B cell (primary cell): ENCODE results near the gene ZFP3. TPM values are rescaled to one million over a fixed set of nuclear protein-coding genes. Genes with fewer than 3 reads are reported as not detected.
"Not testable (repeated sequence)": the region's sequence is repeated elsewhere in the genome, so short reads cannot be mapped to it uniquely, and the experiment has no call there.

Experiments
- ATAC-seq: fragments of 200-7000 bp; cut with Tn5 transposase; one replicate; pipeline ENCODE4 v1.10.0; 2021; ENCODE audit warnings: low read depth, mild to moderate bottlenecking, moderate number of reproducible peaks, moderate library complexity
- CTCF ChIA-PET: fragments of 350-600 bp; sonication (Branson Sonifier 250); formaldehyde crosslinking; loops from one replicate; lab custom pipeline; 2021; ENCODE audit warnings: antibody characterized with exemption, inconsistent platforms; lab: Charles Lee
- POLR2A ChIA-PET: fragments of 350-600 bp; sonication (Branson Sonifier 250); formaldehyde crosslinking; loops from one replicate; lab custom pipeline; 2021; ENCODE audit warnings: antibody characterized with exemption; lab: Charles Lee
- DNase-seq: peaks from one replicate; pipeline ENCODE4 v3.0.0; 2013
- H2AFZ ChIP-seq: 2 replicates; pipeline ENCODE4 v1.6.1; 2012; ENCODE audit warnings: mild to moderate bottlenecking, low read depth, low read length; ENCODE audit not compliant: insufficient read depth, poor library complexity, severe bottlenecking
- H3K27ac ChIP-seq, 2 donors: 1 replicate in 1 of 2; 2 replicates in 1 of 2; pipeline ENCODE4 v1.5.1; 2012 to 2013; ENCODE audit warnings: low read length in 2 of 2, mild to moderate bottlenecking in 2 of 2, moderate library complexity in 1 of 2
- H3K27me3 ChIP-seq, 4 experiments: fragments of 200-600 bp in 1 of 4; sonication (generic) in 1 of 4; replicated peaks in 1 of 4; 1 replicate in 2 of 4; 2 replicates in 2 of 4; pipeline versions ENCODE4 v1.6.1 to v1.7.0; 2013 to 2016; ENCODE audit warnings: low read length in 3 of 4, mild to moderate bottlenecking in 2 of 4, mixed read lengths in 1 of 4, moderate library complexity in 1 of 4; ENCODE audit not compliant: insufficient read depth in 4 of 4, control insufficient read depth in 3 of 4; ENCODE audit errors: control extremely low read depth in 1 of 4
- H3K36me3 ChIP-seq, 2 experiments: replicated peaks in 1 of 2; 1 replicate in 1 of 2; 2 replicates in 1 of 2; pipeline versions ENCODE4 v1.6.1 to v1.7.1; 2013; ENCODE audit warnings: low read length in 1 of 2; ENCODE audit not compliant: insufficient read depth in 2 of 2, control insufficient read depth in 1 of 2; ENCODE audit errors: control extremely low read depth in 1 of 2, extremely low read depth in 1 of 2
- H3K4me1 ChIP-seq, 2 donors: fragments of 200-600 bp in 1 of 2; sonication (generic) in 1 of 2; 1 replicate in 1 of 2; 2 replicates in 1 of 2; pipeline versions ENCODE4 v1.5.1 to v1.6.1; 2013 to 2017; ENCODE audit warnings: low read length in 2 of 2; ENCODE audit not compliant: control insufficient read depth in 2 of 2, insufficient read depth in 2 of 2
- H3K4me2 ChIP-seq: replicated peaks from 2 replicates; pipeline ENCODE3; 2012; ENCODE audit warnings: mild to moderate bottlenecking, low read depth, low read length; ENCODE audit not compliant: poor library complexity, severe bottlenecking
- H3K4me3 ChIP-seq, 5 experiments: fragments of 200-600 bp in 1 of 5; sonication (generic) in 1 of 5; 1 replicate in 3 of 5; 2 replicates in 2 of 5; pipeline versions ENCODE4 v1.5.1 to v1.7.0; 2011 to 2016; ENCODE audit warnings: low read length in 4 of 5, mild to moderate bottlenecking in 4 of 5, low read depth in 2 of 5, control low read depth in 1 of 5, moderate library complexity in 1 of 5; ENCODE audit not compliant: insufficient read depth in 1 of 5; ENCODE audit errors: control extremely low read depth in 1 of 5, extremely low read depth in 1 of 5
- H3K79me2 ChIP-seq: fragments of 200-600 bp; sonication (generic); one replicate; pipeline ENCODE4 v1.6.0; 2016; ENCODE audit warnings: low read length; ENCODE audit not compliant: control insufficient read depth, insufficient read depth
- H3K9ac ChIP-seq: fragments of 200-600 bp; sonication (generic); 2 replicates; pipeline ENCODE4 v1.6.1; 2017; ENCODE audit warnings: mild to moderate bottlenecking, low read length, moderate library complexity
- H3K9me3 ChIP-seq, 3 donors: one replicate each; pipeline versions ENCODE4 v1.6.1 to v1.7.1; 2013; ENCODE audit warnings: low read length in 2 of 3; ENCODE audit not compliant: control insufficient read depth in 2 of 3, insufficient read depth in 1 of 3; ENCODE audit errors: control extremely low read depth in 1 of 3
- H4K20me1 ChIP-seq: 2 replicates; pipeline ENCODE4 v1.6.0; 2012; ENCODE audit warnings: mild to moderate bottlenecking, low read length; ENCODE audit not compliant: insufficient read depth, control insufficient read depth, poor library complexity, severe bottlenecking
- H3K27ac Mint-ChIP-seq: one replicate; pipeline ENCODE4 v1.8.0; 2021; ENCODE audit warnings: mixed read lengths
- H3K27me3 Mint-ChIP-seq: one replicate; pipeline ENCODE4 v1.8.0; 2021; ENCODE audit warnings: mixed read lengths
- H3K4me1 Mint-ChIP-seq: one replicate; pipeline ENCODE4 v1.8.0; 2021; ENCODE audit warnings: mixed read lengths
- H3K4me3 Mint-ChIP-seq: one replicate; pipeline ENCODE4 v1.8.0; 2021; ENCODE audit warnings: mixed read lengths
- H3K9me3 Mint-ChIP-seq: one replicate; pipeline ENCODE4 v1.8.0; 2022; ENCODE audit warnings: mixed read lengths; ENCODE audit not compliant: insufficient read depth
- EZH2 ChIP-seq: IDR thresholded peaks from 2 replicates; pipeline ENCODE4 v1.6.1; 2012; ENCODE audit warnings: borderline replicate concordance, low read depth, mild to moderate bottlenecking, moderate library complexity, low read length; ENCODE audit not compliant: insufficient read depth, poor library complexity, severe bottlenecking
- WGBS: methylation state at CpG from one replicate; pipeline ENCODE4 v1.1.5; 2013; ENCODE audit warnings: missing lambda C conversion rate; ENCODE audit not compliant: insufficient coverage; 5-methylcytosine and 5-hydroxymethylcytosine counted together
- intact Hi-C: fragments of 100-400 bp; cut with micrococcal nuclease; formaldehyde crosslinking; loops from one replicate; pipeline ENCODE4 v1.10.0; 2022
- polyA plus RNA-seq: library from polyadenylated mRNA; depleted of rRNA; stranded (reverse); fragments of >200 nt; gene quantifications from 2 replicates; pipeline ENCODE4 v1.2.3, GENCODE V29; 2012
- total RNA-seq, 2 donors: library from RNA; stranded (reverse); fragments of 120-200 nt in 1 of 2; gene quantifications; 1 replicate in 1 of 2; 2 replicates in 1 of 2; pipeline versions ENCODE4 v1.2.3 to v1.2.4, GENCODE V29; 2013 to 2022
- TF ChIP-seq, protein P1 (sequence below): fragments of 200-600 bp; IDR thresholded peaks from one replicate; pipeline ENCODE4 v1.8.0; 2022; ENCODE audit warnings: antibody characterized with exemption, mild to moderate bottlenecking

The ZFP3 gene
- total and polyA plus RNA-seq, 2 donors (not counting 1 experiment from before 2014, with no cell fraction given) = 5.1 to 15.8 TPM

DNA sequence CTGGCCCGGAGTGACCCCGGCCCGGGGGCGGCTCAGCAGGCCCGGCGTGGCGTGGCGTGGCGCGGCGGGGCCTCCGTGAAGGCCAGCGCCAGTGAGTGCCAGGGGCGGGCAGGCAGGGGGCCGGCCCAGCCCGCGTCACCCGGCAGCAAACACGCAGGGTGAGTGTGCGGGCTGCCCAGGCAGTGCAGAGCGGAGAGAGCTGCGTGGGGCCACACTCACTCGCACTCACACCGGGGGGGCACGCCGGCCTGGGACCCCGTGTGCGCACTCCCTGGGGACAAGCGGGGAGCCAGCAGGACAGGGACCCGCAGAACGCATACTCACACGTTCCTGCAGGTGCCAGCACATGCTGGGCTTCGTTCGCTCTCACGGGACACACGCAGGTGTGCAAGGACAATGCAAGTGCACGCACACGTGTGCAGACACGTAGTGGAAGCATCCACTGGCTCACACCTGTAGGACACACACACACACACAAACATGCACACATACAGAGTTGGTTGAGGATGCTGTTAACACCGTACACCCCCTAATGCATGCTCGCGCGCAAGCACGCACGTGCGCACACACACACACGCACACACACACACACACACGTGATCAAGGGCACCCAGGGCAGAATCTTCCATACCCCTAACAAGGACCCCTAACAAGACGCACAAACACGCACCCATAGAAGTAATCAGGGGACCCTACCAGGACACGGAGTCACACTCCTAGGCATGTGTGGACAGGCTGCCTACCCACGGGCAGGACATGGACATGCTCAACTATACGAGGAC is 45.3 kb downstream of the ZFP3 start:
- Histone ChIP-seq H3K36me3 (no peaks in the 10 kb centered on the region), H3K4me3 (peak overlapping the region in 2 of 5 experiments; percentile 45 to 54), H3K9ac (no peak overlapping the region), H4K20me1 (no peaks in the 10 kb centered on the region), H3K27ac (no peak overlapping the region), H3K27me3 (peaks cover 0 to 14% (median 6%) of the 10 kb centered on the region in 4 experiments), H3K9me3 (peaks cover 0 to 12% (median 0%) of the 10 kb centered on the region in 3 donors), H3K4me1 (peaks cover 7 to 10% of the 10 kb centered on the region in 2 donors), H3K79me2 (no peaks in the 10 kb centered on the region), H2AFZ (no peak overlapping the region), H3K4me2 (peak overlapping the region; percentile 85)
- ChIA-PET CTCF (no interaction called here), POLR2A (no interaction called here)
- DNase-seq = no peak
- peaks cover 38% of the 10 kb centered on the region for H3K27me3 Mint-ChIP-seq
- peak overlapping the region; percentile 48 for H3K4me3 Mint-ChIP-seq
- H3K4me1 Mint-ChIP-seq = peaks cover 11% of the 10 kb centered on the region
- no peak for ATAC-seq
- TF ChIP-seq, protein P1, sequence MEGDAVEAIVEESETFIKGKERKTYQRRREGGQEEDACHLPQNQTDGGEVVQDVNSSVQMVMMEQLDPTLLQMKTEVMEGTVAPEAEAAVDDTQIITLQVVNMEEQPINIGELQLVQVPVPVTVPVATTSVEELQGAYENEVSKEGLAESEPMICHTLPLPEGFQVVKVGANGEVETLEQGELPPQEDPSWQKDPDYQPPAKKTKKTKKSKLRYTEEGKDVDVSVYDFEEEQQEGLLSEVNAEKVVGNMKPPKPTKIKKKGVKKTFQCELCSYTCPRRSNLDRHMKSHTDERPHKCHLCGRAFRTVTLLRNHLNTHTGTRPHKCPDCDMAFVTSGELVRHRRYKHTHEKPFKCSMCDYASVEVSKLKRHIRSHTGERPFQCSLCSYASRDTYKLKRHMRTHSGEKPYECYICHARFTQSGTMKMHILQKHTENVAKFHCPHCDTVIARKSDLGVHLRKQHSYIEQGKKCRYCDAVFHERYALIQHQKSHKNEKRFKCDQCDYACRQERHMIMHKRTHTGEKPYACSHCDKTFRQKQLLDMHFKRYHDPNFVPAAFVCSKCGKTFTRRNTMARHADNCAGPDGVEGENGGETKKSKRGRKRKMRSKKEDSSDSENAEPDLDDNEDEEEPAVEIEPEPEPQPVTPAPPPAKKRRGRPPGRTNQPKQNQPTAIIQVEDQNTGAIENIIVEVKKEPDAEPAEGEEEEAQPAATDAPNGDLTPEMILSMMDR = no peak
- TF ChIP-seq EZH2 = no peak
- intact Hi-C loops = no loop called here
- 59% methylated on average over 49 of the region's 53 CpGs for WGBS
- no peak overlapping the region for H3K27ac Mint-ChIP-seq
- H3K9me3 Mint-ChIP-seq = no peaks in the 10 kb centered on the region

DNA sequence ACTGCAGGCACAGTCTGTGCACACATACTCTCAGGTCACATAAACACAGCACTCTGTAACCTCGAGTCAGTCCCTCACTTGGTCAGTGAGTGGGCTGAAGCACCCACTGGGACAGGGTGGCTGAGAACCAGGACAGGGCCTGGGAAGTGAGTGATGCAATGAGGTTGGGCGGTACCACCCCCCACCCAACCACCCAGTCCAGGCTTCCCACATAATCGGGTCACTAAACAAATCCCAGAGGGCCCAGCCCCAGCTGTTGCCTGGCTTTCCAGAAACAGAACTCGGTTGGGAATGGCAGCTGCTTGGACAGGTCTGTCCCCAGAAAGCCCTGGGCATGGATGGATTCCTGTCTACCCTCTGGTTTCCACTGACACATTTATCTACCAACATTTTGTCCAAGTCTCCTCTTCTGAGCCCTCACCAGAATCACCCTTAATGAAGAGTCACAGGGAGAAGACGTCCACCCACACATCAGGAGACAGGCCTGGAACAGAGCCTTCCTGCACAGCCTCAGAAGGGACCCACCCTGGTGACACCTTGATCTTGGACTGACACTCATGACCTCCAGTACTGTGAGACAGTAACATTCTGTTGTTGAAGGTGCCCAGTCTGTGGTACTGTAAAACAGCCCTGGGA is 46.0 kb downstream of the ZFP3 start:
- POLR2A ChIA-PET, ATAC-seq, H3K9me3 ChIP-seq, H3K79me2 ChIP-seq, H2AFZ ChIP-seq, H3K4me3 ChIP-seq, H3K4me2 ChIP-seq, H3K9me3 Mint-ChIP-seq, DNase-seq, H3K27ac Mint-ChIP-seq, H3K27ac ChIP-seq, H4K20me1 ChIP-seq, H3K4me1 ChIP-seq, intact Hi-C loops, H3K9ac ChIP-seq, H3K36me3 ChIP-seq: not testable (repeated sequence)
- CTCF ChIA-PET = interaction anchor here (1.0 kb wide), 1 partner anchor 107 kb away, joined by 3 read pairs; no protein-coding TSS in a partner anchor
- Mint-ChIP-seq H3K4me1 (peaks cover 11% of the 10 kb centered on the region), H3K4me3 (peak overlapping the region; percentile 48), H3K27me3 (peaks cover 35% of the 10 kb centered on the region)
- 77% methylated on average over 2 of the region's 5 CpGs for WGBS
- H3K27me3 ChIP-seq = peaks cover 0 to 14% (median 6%) of the 10 kb centered on the region in 4 experiments

DNA sequence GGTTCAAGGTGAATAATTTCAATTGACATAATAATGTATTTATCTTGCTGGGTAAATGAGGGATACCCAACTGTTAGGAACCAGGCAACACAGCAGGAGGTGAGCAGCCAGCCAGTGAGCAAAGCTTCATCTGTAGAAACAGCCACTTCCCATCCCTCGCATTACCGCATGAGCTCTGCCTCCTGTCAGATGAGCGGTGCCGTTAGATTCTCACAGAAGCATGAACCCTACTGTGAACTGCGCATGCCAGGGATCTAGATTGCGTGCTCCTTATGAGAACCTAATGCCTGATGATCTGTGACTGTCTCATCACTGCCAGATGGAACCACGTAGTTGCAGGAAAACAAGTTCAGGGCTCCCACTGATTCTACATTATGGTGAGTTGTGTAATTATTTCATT is 46.6 kb downstream of the ZFP3 start:
- H3K27ac ChIP-seq, H2AFZ ChIP-seq, H3K9me3 Mint-ChIP-seq, H3K27ac Mint-ChIP-seq, POLR2A ChIA-PET, H3K4me2 ChIP-seq, intact Hi-C loops, H3K4me3 ChIP-seq, H4K20me1 ChIP-seq, ATAC-seq, H3K36me3 ChIP-seq, H3K9me3 ChIP-seq, DNase-seq, H3K79me2 ChIP-seq, H3K9ac ChIP-seq, H3K4me3 Mint-ChIP-seq, H3K4me1 ChIP-seq: not testable (repeated sequence)
- peaks cover 0 to 14% (median 6%) of the 10 kb centered on the region in 4 experiments for H3K27me3 ChIP-seq
- peaks cover 35% of the 10 kb centered on the region for H3K27me3 Mint-ChIP-seq
- CTCF ChIA-PET = interaction anchor here (1.0 kb wide), 1 partner anchor 108 kb away, joined by 3 read pairs; no protein-coding TSS in a partner anchor
- H3K4me1 Mint-ChIP-seq = peaks cover 11% of the 10 kb centered on the region
- 100% methylated on average over 3 of the region's 7 CpGs for WGBS
